AG04450 (cell line): ENCODE data around the gene ACOT7. TPM values are rescaled to one million over a fixed set of nuclear protein-coding genes. Genes with fewer than 3 reads are reported as not detected.

Source experiments
- CTCF ChIA-PET: fragments of 300-600, 350-600 bp; formaldehyde crosslinking; extraction: SDS; loops from one replicate; lab custom pipeline; 2022; ENCODE audit warnings: antibody characterized with exemption, inconsistent platforms; lab: Charles Lee
- POLR2A ChIA-PET: fragments of 350-600 bp; formaldehyde crosslinking; extraction: SDS; loops from one replicate; lab custom pipeline; 2021; ENCODE audit warnings: antibody characterized with exemption, inconsistent platforms; lab: Yijun Ruan, JAX
- DNase-seq: peaks from one replicate; pipeline ENCODE4 v3.0.0-alpha.2; 2011; ENCODE audit warnings: low read depth, low spot score
- H3K27ac ChIP-seq: one replicate; pipeline ENCODE4 v1.5.1; 2012; ENCODE audit warnings: low read depth, low read length, control low read depth
- H3K27me3 ChIP-seq: one replicate; pipeline ENCODE4 v1.6.0; 2012; ENCODE audit warnings: low read length; ENCODE audit not compliant: control insufficient read depth, insufficient read depth
- H3K4me3 ChIP-seq: 2 replicates; pipeline ENCODE4 v1.5.1; 2011; ENCODE audit warnings: mild to moderate bottlenecking, low read depth, low read length, control low read depth
- H3K9me3 ChIP-seq: 2 replicates; pipeline ENCODE4 v1.5.1; 2012; ENCODE audit warnings: low read length; ENCODE audit not compliant: control insufficient read depth, insufficient read depth
- CTCF ChIP-seq: IDR thresholded peaks from 2 replicates; pipeline ENCODE4 v1.5.1; 2011; ENCODE audit warnings: low read depth, low read length, control low read depth, inconsistent platforms
- polyA plus RNA-seq: library from polyadenylated mRNA; depleted of rRNA; stranded (reverse); fragments of >200 nt; gene quantifications from 2 replicates; pipeline ENCODE4 v1.2.3, GENCODE V29; 2011

Gene ACOT7
- polyA plus RNA-seq, 1 experiment: 80.1 TPM

DNA sequence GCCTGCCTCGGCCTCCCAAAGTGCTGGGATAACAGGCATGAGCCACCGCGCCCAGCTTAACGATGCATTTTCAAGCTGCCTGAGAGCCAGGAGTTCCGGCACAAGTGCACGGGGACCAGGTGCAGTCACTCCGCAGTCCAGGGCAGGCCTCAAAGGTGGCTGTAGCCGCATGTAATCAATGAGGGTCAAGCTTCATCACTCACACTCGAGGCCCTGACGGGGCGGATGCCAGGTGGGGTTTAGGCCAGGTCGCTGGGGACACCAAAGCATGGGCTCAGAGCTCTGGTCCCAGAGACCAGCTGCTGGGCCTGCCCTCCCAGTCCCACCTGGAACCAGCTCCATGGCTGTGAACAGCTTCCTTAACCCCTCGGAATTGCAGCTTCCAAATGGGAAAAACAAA is 106.5 kb downstream of the ACOT7 start:
- Histone ChIP-seq H3K9me3 (no peaks in the 10 kb centered on the region; the same call in 1 of the 2 replicates), H3K27me3 (no peaks in the 10 kb centered on the region), H3K4me3 (no peak overlapping the region), H3K27ac (no peak overlapping the region)
- DNase-seq: no peak
- no peak for TF ChIP-seq CTCF
- POLR2A ChIA-PET: no interaction called here
- CTCF ChIA-PET: interaction anchor here (1.0 kb wide), 1 partner anchor 152 kb away, joined by 3 read pairs; no protein-coding TSS in a partner anchor

DNA sequence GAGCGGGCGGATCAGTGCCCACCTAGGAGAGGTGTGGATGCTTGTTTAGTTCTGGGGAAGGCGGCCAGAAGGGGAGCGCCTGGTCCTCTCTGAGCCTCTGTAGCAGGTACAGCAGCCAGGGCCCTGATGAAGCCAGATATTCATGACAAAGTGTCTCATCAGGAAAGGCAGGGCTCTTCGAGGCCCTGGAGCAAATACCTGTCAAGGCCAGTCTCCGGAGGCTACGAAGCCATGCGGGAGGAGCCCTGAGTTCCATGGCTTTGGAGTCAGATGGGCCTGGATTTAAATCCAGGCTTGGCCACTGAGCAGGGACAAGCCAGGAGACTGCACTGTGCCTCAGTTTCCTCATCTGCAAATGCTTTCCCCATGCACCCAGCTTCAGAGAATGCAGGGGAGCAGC is 107.3 kb downstream of the ACOT7 start:
- no peak overlapping the region for H3K4me3 ChIP-seq
- DNase-seq: no peak
- no peak for TF ChIP-seq CTCF
- ChIA-PET POLR2A (no interaction called here), CTCF (no interaction called here)
- H3K27me3 ChIP-seq: no peaks in the 10 kb centered on the region
- no peaks in the 10 kb centered on the region; the same call in 1 of the 2 replicates for H3K9me3 ChIP-seq
- H3K27ac ChIP-seq: no peak overlapping the region

- Histone ChIP-seq H3K4me3 (no peak overlapping the region), H3K27me3 (no peaks in the 10 kb centered on the region), H3K27ac (no peak overlapping the region), H3K9me3 (no peaks in the 10 kb centered on the region; the same call in 1 of the 2 replicates)
- no peak for DNase-seq
- ChIA-PET POLR2A (no interaction called here), CTCF (no interaction called here)
- no peak for TF ChIP-seq CTCF
These were observed 108.2 kb downstream of the ACOT7 start for GRCh38 chr1:6285336-6285735.

- DNase-seq: no peak
- POLR2A ChIA-PET: no interaction called here
- Histone ChIP-seq H3K27me3 (no peaks in the 10 kb centered on the region), H3K27ac (no peak overlapping the region), H3K4me3 (no peak overlapping the region), H3K9me3 (no peaks in the 10 kb centered on the region; the same call in 1 of the 2 replicates)
- CTCF ChIA-PET: no interaction called here
- no peak for TF ChIP-seq CTCF
These were observed 110.8 kb downstream of the ACOT7 start for GRCh38 chr1:6282577-6283270.
